B cell (primary cell): ENCODE data around the gene UCMA. TPM values are rescaled to one million over a fixed set of nuclear protein-coding genes. Genes with fewer than 3 reads are reported as not detected.

Source experiments
- ATAC-seq: fragments of 200-7000 bp; cut with Tn5 transposase; one replicate; pipeline ENCODE4 v1.10.0; 2021; ENCODE audit warnings: low read depth, mild to moderate bottlenecking, moderate number of reproducible peaks, moderate library complexity
- CTCF ChIA-PET: fragments of 350-600 bp; sonication (Branson Sonifier 250); formaldehyde crosslinking; loops from one replicate; lab custom pipeline; 2021; ENCODE audit warnings: antibody characterized with exemption, inconsistent platforms; lab: Charles Lee
- POLR2A ChIA-PET: fragments of 350-600 bp; sonication (Branson Sonifier 250); formaldehyde crosslinking; loops from one replicate; lab custom pipeline; 2021; ENCODE audit warnings: antibody characterized with exemption; lab: Charles Lee
- DNase-seq: peaks from one replicate; pipeline ENCODE4 v3.0.0; 2013
- H2AFZ ChIP-seq: 2 replicates; pipeline ENCODE4 v1.6.1; 2012; ENCODE audit warnings: mild to moderate bottlenecking, low read depth, low read length; ENCODE audit not compliant: insufficient read depth, poor library complexity, severe bottlenecking
- H3K27ac ChIP-seq, 2 donors: 1 replicate in 1 of 2; 2 replicates in 1 of 2; pipeline ENCODE4 v1.5.1; 2012 to 2013; ENCODE audit warnings: low read length in 2 of 2, mild to moderate bottlenecking in 2 of 2, moderate library complexity in 1 of 2
- H3K27me3 ChIP-seq, 4 experiments: fragments of 200-600 bp in 1 of 4; sonication (generic) in 1 of 4; replicated peaks in 1 of 4; 1 replicate in 2 of 4; 2 replicates in 2 of 4; pipeline versions ENCODE4 v1.6.1 to v1.7.0; 2013 to 2016; ENCODE audit warnings: low read length in 3 of 4, mild to moderate bottlenecking in 2 of 4, mixed read lengths in 1 of 4, moderate library complexity in 1 of 4; ENCODE audit not compliant: insufficient read depth in 4 of 4, control insufficient read depth in 3 of 4; ENCODE audit errors: control extremely low read depth in 1 of 4
- H3K36me3 ChIP-seq, 2 experiments: replicated peaks in 1 of 2; 1 replicate in 1 of 2; 2 replicates in 1 of 2; pipeline versions ENCODE4 v1.6.1 to v1.7.1; 2013; ENCODE audit warnings: low read length in 1 of 2; ENCODE audit not compliant: insufficient read depth in 2 of 2, control insufficient read depth in 1 of 2; ENCODE audit errors: control extremely low read depth in 1 of 2, extremely low read depth in 1 of 2
- H3K4me1 ChIP-seq, 2 donors: fragments of 200-600 bp in 1 of 2; sonication (generic) in 1 of 2; 1 replicate in 1 of 2; 2 replicates in 1 of 2; pipeline versions ENCODE4 v1.5.1 to v1.6.1; 2013 to 2017; ENCODE audit warnings: low read length in 2 of 2; ENCODE audit not compliant: control insufficient read depth in 2 of 2, insufficient read depth in 2 of 2
- H3K4me2 ChIP-seq: replicated peaks from 2 replicates; pipeline ENCODE3; 2012; ENCODE audit warnings: mild to moderate bottlenecking, low read depth, low read length; ENCODE audit not compliant: poor library complexity, severe bottlenecking
- H3K4me3 ChIP-seq, 5 experiments: fragments of 200-600 bp in 1 of 5; sonication (generic) in 1 of 5; 1 replicate in 3 of 5; 2 replicates in 2 of 5; pipeline versions ENCODE4 v1.5.1 to v1.7.0; 2011 to 2016; ENCODE audit warnings: low read length in 4 of 5, mild to moderate bottlenecking in 4 of 5, low read depth in 2 of 5, control low read depth in 1 of 5, moderate library complexity in 1 of 5; ENCODE audit not compliant: insufficient read depth in 1 of 5; ENCODE audit errors: control extremely low read depth in 1 of 5, extremely low read depth in 1 of 5
- H3K79me2 ChIP-seq: fragments of 200-600 bp; sonication (generic); one replicate; pipeline ENCODE4 v1.6.0; 2016; ENCODE audit warnings: low read length; ENCODE audit not compliant: control insufficient read depth, insufficient read depth
- H3K9ac ChIP-seq: fragments of 200-600 bp; sonication (generic); 2 replicates; pipeline ENCODE4 v1.6.1; 2017; ENCODE audit warnings: mild to moderate bottlenecking, low read length, moderate library complexity
- H3K9me3 ChIP-seq, 3 donors: one replicate each; pipeline versions ENCODE4 v1.6.1 to v1.7.1; 2013; ENCODE audit warnings: low read length in 2 of 3; ENCODE audit not compliant: control insufficient read depth in 2 of 3, insufficient read depth in 1 of 3; ENCODE audit errors: control extremely low read depth in 1 of 3
- H4K20me1 ChIP-seq: 2 replicates; pipeline ENCODE4 v1.6.0; 2012; ENCODE audit warnings: mild to moderate bottlenecking, low read length; ENCODE audit not compliant: insufficient read depth, control insufficient read depth, poor library complexity, severe bottlenecking
- H3K27ac Mint-ChIP-seq: one replicate; pipeline ENCODE4 v1.8.0; 2021; ENCODE audit warnings: mixed read lengths
- H3K27me3 Mint-ChIP-seq: one replicate; pipeline ENCODE4 v1.8.0; 2021; ENCODE audit warnings: mixed read lengths
- H3K4me1 Mint-ChIP-seq: one replicate; pipeline ENCODE4 v1.8.0; 2021; ENCODE audit warnings: mixed read lengths
- H3K4me3 Mint-ChIP-seq: one replicate; pipeline ENCODE4 v1.8.0; 2021; ENCODE audit warnings: mixed read lengths
- H3K9me3 Mint-ChIP-seq: one replicate; pipeline ENCODE4 v1.8.0; 2022; ENCODE audit warnings: mixed read lengths; ENCODE audit not compliant: insufficient read depth
- CTCF ChIP-seq: fragments of 200-600 bp; IDR thresholded peaks from one replicate; pipeline ENCODE4 v1.8.0; 2022; ENCODE audit warnings: antibody characterized with exemption, mild to moderate bottlenecking
- EZH2 ChIP-seq: IDR thresholded peaks from 2 replicates; pipeline ENCODE4 v1.6.1; 2012; ENCODE audit warnings: borderline replicate concordance, low read depth, mild to moderate bottlenecking, moderate library complexity, low read length; ENCODE audit not compliant: insufficient read depth, poor library complexity, severe bottlenecking
- WGBS: methylation state at CpG from one replicate; pipeline ENCODE4 v1.1.5; 2013; ENCODE audit warnings: missing lambda C conversion rate; ENCODE audit not compliant: insufficient coverage; 5-methylcytosine and 5-hydroxymethylcytosine counted together
- intact Hi-C: fragments of 100-400 bp; cut with micrococcal nuclease; formaldehyde crosslinking; loops from one replicate; pipeline ENCODE4 v1.10.0; 2022
- polyA plus RNA-seq: library from polyadenylated mRNA; depleted of rRNA; stranded (reverse); fragments of >200 nt; gene quantifications from 2 replicates; pipeline ENCODE4 v1.2.3, GENCODE V29; 2012
- total RNA-seq, 2 donors: library from RNA; stranded (reverse); fragments of 120-200 nt in 1 of 2; gene quantifications; 1 replicate in 1 of 2; 2 replicates in 1 of 2; pipeline versions ENCODE4 v1.2.3 to v1.2.4, GENCODE V29; 2013 to 2022

UCMA gene
- total and polyA plus RNA-seq, 2 donors (not counting 1 experiment from before 2014, with no cell fraction given), result not detected

- Mint-ChIP-seq H3K27me3 (peaks cover 26% of the 10 kb centered on the region), H3K4me1 (no peaks in the 10 kb centered on the region), H3K4me3 (no peak overlapping the region), H3K9me3 (no peaks in the 10 kb centered on the region), H3K27ac (no peak overlapping the region)
- Histone ChIP-seq H2AFZ (no peak overlapping the region), H3K9me3 (peaks cover 0 to 5% (median 0%) of the 10 kb centered on the region in 3 donors), H3K4me3 (no peak overlapping the region), H4K20me1 (no peaks in the 10 kb centered on the region), H3K27ac (no peak overlapping the region), H3K27me3 (peaks cover 0 to 6% (median 0%) of the 10 kb centered on the region in 4 experiments), H3K4me1 (no peaks in the 10 kb centered on the region), H3K4me2 (no peak overlapping the region), H3K9ac (no peak overlapping the region), H3K79me2 (no peaks in the 10 kb centered on the region), H3K36me3 (no peaks in the 10 kb centered on the region)
- ChIA-PET POLR2A (no interaction called here), CTCF (no interaction called here)
- WGBS, result 100% methylated on average over 1 of the region's 1 CpG
- no peak for TF ChIP-seq EZH2
- TF ChIP-seq CTCF, result no peak
- intact Hi-C loops, result no loop called here
- no peak for DNase-seq
- no peak for ATAC-seq
These were observed 28.3 kb upstream of the UCMA start for GRCh38 chr10:13262433-13262832.

- Histone ChIP-seq H3K79me2 (no peaks in the 10 kb centered on the region), H3K27ac (no peak overlapping the region), H3K4me3 (no peak overlapping the region), H2AFZ (no peak overlapping the region), H3K36me3 (no peaks in the 10 kb centered on the region), H4K20me1 (no peaks in the 10 kb centered on the region), H3K4me1 (no peaks in the 10 kb centered on the region), H3K9me3 (peaks cover 0 to 5% (median 0%) of the 10 kb centered on the region in 3 donors), H3K9ac (no peak overlapping the region), H3K4me2 (no peak overlapping the region), H3K27me3 (no peaks in the 10 kb centered on the region)
- ChIA-PET CTCF (no interaction called here), POLR2A (no interaction called here)
- Mint-ChIP-seq H3K4me1 (no peaks in the 10 kb centered on the region), H3K9me3 (no peaks in the 10 kb centered on the region), H3K27ac (no peak overlapping the region), H3K4me3 (no peak overlapping the region), H3K27me3 (peaks cover 12% of the 10 kb centered on the region)
- DNase-seq (no peak), ATAC-seq (no peak)
- WGBS, result 100% methylated on average over 2 of the region's 5 CpGs
- no peak for TF ChIP-seq CTCF
- no peak for TF ChIP-seq EZH2
- intact Hi-C loops, result no loop called here
These were observed 23.5 kb upstream of the UCMA start for GRCh38 chr10:13257621-13258140.
